H9 (cell line): Measurements from ENCODE around the gene SORCS2. TPM values are rescaled to one million over a fixed set of nuclear protein-coding genes. Genes with fewer than 3 reads are reported as not detected.

Experiments used
- DNase-seq: peaks from one replicate; pipeline ENCODE4 v3.0.0-alpha.2; 2017
- H2AFZ ChIP-seq: one replicate; pipeline ENCODE4 v1.6.1; 2013; ENCODE audit warnings: mild to moderate bottlenecking, low read length, control low read depth, moderate library complexity
- H2AK5ac ChIP-seq: 2 replicates; pipeline ENCODE4 v1.6.1; 2013; ENCODE audit warnings: low read length, control low read depth, mixed read lengths; ENCODE audit not compliant: insufficient read length
- H2BK120ac ChIP-seq: one replicate; pipeline ENCODE4 v1.6.1; 2013; ENCODE audit warnings: low read depth, mild to moderate bottlenecking, low read length, control low read depth, inconsistent platforms; ENCODE audit not compliant: poor library complexity, severe bottlenecking
- H2BK12ac ChIP-seq: 2 replicates; pipeline ENCODE4 v1.6.1; 2013; ENCODE audit warnings: low read length, control low read depth, mixed read lengths, low read depth; ENCODE audit not compliant: insufficient read length
- H2BK15ac ChIP-seq: 2 replicates; pipeline ENCODE4 v1.6.1; 2013; ENCODE audit warnings: low read depth, low read length, control low read depth
- H2BK20ac ChIP-seq: one replicate; pipeline ENCODE4 v1.6.1; 2013; ENCODE audit warnings: low read depth, mild to moderate bottlenecking, low read length, control low read depth, inconsistent platforms; ENCODE audit not compliant: poor library complexity, severe bottlenecking
- H2BK5ac ChIP-seq: 2 replicates; pipeline ENCODE4 v1.6.1; 2013; ENCODE audit warnings: low read length, control low read depth, mixed read lengths; ENCODE audit not compliant: insufficient read length
- H3K14ac ChIP-seq: 2 replicates; pipeline ENCODE4 v1.6.1; 2013; ENCODE audit warnings: low read length, control low read depth; ENCODE audit not compliant: insufficient read depth
- H3K18ac ChIP-seq: 2 replicates; pipeline ENCODE4 v1.6.1; 2013; ENCODE audit warnings: low read depth, mild to moderate bottlenecking, mixed read lengths, low read length, control low read depth; ENCODE audit not compliant: insufficient read length
- H3K23ac ChIP-seq: 2 replicates; pipeline ENCODE4 v1.6.1; 2013; ENCODE audit warnings: low read length, control low read depth, mixed read lengths, low read depth; ENCODE audit not compliant: insufficient read length
- H3K23me2 ChIP-seq: 2 replicates; pipeline ENCODE4 v1.6.1; 2013; ENCODE audit warnings: low read depth, mild to moderate bottlenecking, mixed read lengths, low read length, control low read depth; ENCODE audit not compliant: insufficient read length, poor library complexity, severe bottlenecking
- H3K27ac ChIP-seq: 2 replicates; pipeline ENCODE4 v1.5.1; 2013; ENCODE audit warnings: low read length, control low read depth, mixed read lengths, low read depth; ENCODE audit not compliant: insufficient read length
- H3K27me3 ChIP-seq: 2 replicates; pipeline ENCODE4 v1.6.1; 2013; ENCODE audit warnings: low read length, control low read depth, inconsistent platforms; ENCODE audit not compliant: insufficient read depth
- H3K4ac ChIP-seq: 2 replicates; pipeline ENCODE4 v1.6.1; 2013; ENCODE audit warnings: low read depth, mild to moderate bottlenecking, control low read depth, inconsistent platforms, low read length, moderate library complexity
- H3K4me1 ChIP-seq: 2 replicates; pipeline ENCODE4 v1.6.1; 2013; ENCODE audit warnings: low read length, control low read depth, inconsistent platforms; ENCODE audit not compliant: insufficient read depth
- H3K4me2 ChIP-seq: 2 replicates; pipeline ENCODE4 v1.6.1; 2013; ENCODE audit warnings: low read length, control low read depth, mixed read lengths; ENCODE audit not compliant: insufficient read length, insufficient read depth
- H3K56ac ChIP-seq: 2 replicates; pipeline ENCODE4 v1.6.1; 2013; ENCODE audit warnings: low read depth, mild to moderate bottlenecking, mixed read lengths, low read length, control low read depth; ENCODE audit not compliant: insufficient read length
- H3K79me1 ChIP-seq: 2 replicates; pipeline ENCODE4 v1.6.1; 2013; ENCODE audit warnings: low read depth, mild to moderate bottlenecking, moderate library complexity, low read length, control low read depth, inconsistent platforms; ENCODE audit not compliant: insufficient read depth, poor library complexity, severe bottlenecking
- H3K79me2 ChIP-seq: 2 replicates; pipeline ENCODE4 v1.6.1; 2013; ENCODE audit warnings: low read length, control low read depth, inconsistent platforms; ENCODE audit not compliant: insufficient read depth
- H3K9ac ChIP-seq: 2 replicates; pipeline ENCODE4 v1.6.1; 2013; ENCODE audit warnings: low read length, control low read depth, mixed read lengths; ENCODE audit not compliant: insufficient read length; ENCODE audit errors: extremely low read depth
- H3K9me3 ChIP-seq: one replicate; pipeline ENCODE4 v1.6.1; 2013; ENCODE audit warnings: low read depth, low read length, inconsistent platforms; ENCODE audit not compliant: control insufficient read depth
- H3T11ph ChIP-seq: one replicate; pipeline ENCODE4 v1.6.1; 2013; ENCODE audit warnings: mild to moderate bottlenecking, low read length, control low read depth, inconsistent platforms
- H4K20me1 ChIP-seq: one replicate; pipeline ENCODE4 v1.6.1; 2013; ENCODE audit not compliant: control insufficient read depth, insufficient read length, insufficient read depth
- H4K5ac ChIP-seq: 2 replicates; pipeline ENCODE4 v1.6.1; 2013; ENCODE audit warnings: low read depth, mild to moderate bottlenecking, mixed read lengths, low read length, control low read depth; ENCODE audit not compliant: insufficient read length
- H4K8ac ChIP-seq: replicated peaks from 2 replicates; pipeline ENCODE4 v1.6.1; 2013; ENCODE audit warnings: low read length, control low read depth, mixed read lengths, low read depth; ENCODE audit not compliant: insufficient read length
- H4K91ac ChIP-seq: 2 replicates; pipeline ENCODE4 v1.6.1; 2013; ENCODE audit warnings: low read depth, mild to moderate bottlenecking, moderate library complexity, mixed read lengths, low read length, control low read depth; ENCODE audit not compliant: insufficient read length
- H3K27ac Mint-ChIP-seq, 3 experiments: 2 replicates in 2 of 3; 3 replicates in 1 of 3; pipeline ENCODE4 v1.8.0; 2020 to 2021; ENCODE audit warnings: mixed read lengths in 3 of 3, mild to moderate bottlenecking in 1 of 3, moderate library complexity in 1 of 3
- H3K27me3 Mint-ChIP-seq: 2 replicates; pipeline ENCODE4 v1.8.0; 2021; ENCODE audit warnings: low read depth, mild to moderate bottlenecking, moderate library complexity, mixed read lengths
- H3K36me3 Mint-ChIP-seq, 3 experiments: 2 replicates in 2 of 3; 3 replicates in 1 of 3; pipeline ENCODE4 v1.8.0; 2020 to 2021; ENCODE audit warnings: low read depth in 3 of 3, mixed read lengths in 3 of 3; ENCODE audit not compliant: insufficient read depth in 1 of 3
- H3K4me1 Mint-ChIP-seq, 2 experiments: 2 replicates each; pipeline ENCODE4 v1.8.0; 2020; ENCODE audit warnings: mixed read lengths in 2 of 2
- H3K4me3 Mint-ChIP-seq, 2 experiments: 2 replicates in 1 of 2; 3 replicates in 1 of 2; pipeline ENCODE4 v1.8.0; 2020 to 2021; ENCODE audit warnings: mild to moderate bottlenecking in 2 of 2, mixed read lengths in 2 of 2, moderate library complexity in 1 of 2
- H3K9me3 Mint-ChIP-seq, 2 experiments: 2 replicates in 1 of 2; 3 replicates in 1 of 2; pipeline ENCODE4 v1.8.0; 2020; ENCODE audit warnings: mild to moderate bottlenecking in 2 of 2, mixed read lengths in 2 of 2, moderate library complexity in 1 of 2
- CTCF ChIP-seq: fragments of 200-600 bp; sonication (generic); conservative IDR thresholded peaks from 3 replicates; pipeline ENCODE4 v1.8.0; 2021; ENCODE audit warnings: antibody characterized with exemption, mild to moderate bottlenecking
- WGBS: extraction: QIAGEN DNeasy Blood & Tissue Kit; methylation state at CpG from one replicate; pipeline ENCODE4 v1.1.7; 2013; ENCODE audit warnings: missing lambda C conversion rate, low lambda C conversion rate, mixed read lengths; ENCODE audit not compliant: insufficient read length; ENCODE audit errors: extremely low coverage; 5-methylcytosine and 5-hydroxymethylcytosine counted together
- total RNA-seq: library from RNA; stranded (reverse); gene quantifications from 2 replicates; pipeline ENCODE4 v1.2.1, GENCODE V29; 2021

Gene SORCS2
- total RNA-seq, 1 experiment from 2014 or later: 0.57 TPM

GRCh38 chr4:7390906-7391636, 198.7 kb downstream of the SORCS2 start:
- H2BK120ac ChIP-seq: no peak overlapping the region
- H2AK5ac ChIP-seq: no peak overlapping the region
- H3K56ac ChIP-seq: no peak overlapping the region
- H3K79me2 ChIP-seq: no peaks in the 10 kb centered on the region
- no peak overlapping the region for H3K23ac ChIP-seq
- H4K91ac ChIP-seq: no peak overlapping the region
- H3K4me3 Mint-ChIP-seq: no peak overlapping the region
- no peak overlapping the region for H3K4ac ChIP-seq
- H3K79me1 ChIP-seq: no peaks in the 10 kb centered on the region
- H3K18ac ChIP-seq: no peak overlapping the region
- no peaks in the 10 kb centered on the region for H3K9me3 ChIP-seq
- no peak overlapping the region for H2AFZ ChIP-seq
- H3K4me2 ChIP-seq: no peak overlapping the region
- no peak overlapping the region for H4K5ac ChIP-seq
- no peaks in the 10 kb centered on the region for H4K20me1 ChIP-seq
- H3K27ac Mint-ChIP-seq: no peak overlapping the region
- no peak overlapping the region for H2BK12ac ChIP-seq
- no CpG with 5 or more reads among the region's 18 CpGs for WGBS
- H3K36me3 Mint-ChIP-seq: no peaks in the 10 kb centered on the region
- no peak for TF ChIP-seq CTCF
- peaks cover 8% of the 10 kb centered on the region for H3K27me3 Mint-ChIP-seq
- H4K8ac ChIP-seq: no peak overlapping the region
- H3K27me3 ChIP-seq: no peaks in the 10 kb centered on the region; the same call in 1 of the 2 replicates
- H3T11ph ChIP-seq: no peak overlapping the region
- H3K4me1 ChIP-seq: no peaks in the 10 kb centered on the region
- H2BK15ac ChIP-seq: no peak overlapping the region
- H2BK20ac ChIP-seq: no peak overlapping the region
- H3K23me2 ChIP-seq: no peaks in the 10 kb centered on the region
- H3K4me1 Mint-ChIP-seq: peaks cover 3 to 7% of the 10 kb centered on the region in 2 experiments; a peak in 3 of 4 replicates
- no peak overlapping the region; the same call in 1 of the 2 replicates for H3K14ac ChIP-seq
- no peak overlapping the region for H3K27ac ChIP-seq
- H2BK5ac ChIP-seq: no peak overlapping the region
- peak; percentile 13 for DNase-seq
- H3K9ac ChIP-seq: no peak overlapping the region
- H3K9me3 Mint-ChIP-seq: peaks cover 3 to 8% of the 10 kb centered on the region in 2 experiments; a peak in 3 of 5 replicates
